Measurements from ENCODE around the gene SMAD3.
"Not testable (repeated sequence)": the region's sequence is repeated elsewhere in the genome, so short reads cannot be mapped to it uniquely, and the experiment has no call there.

Gene SMAD3

DNA sequence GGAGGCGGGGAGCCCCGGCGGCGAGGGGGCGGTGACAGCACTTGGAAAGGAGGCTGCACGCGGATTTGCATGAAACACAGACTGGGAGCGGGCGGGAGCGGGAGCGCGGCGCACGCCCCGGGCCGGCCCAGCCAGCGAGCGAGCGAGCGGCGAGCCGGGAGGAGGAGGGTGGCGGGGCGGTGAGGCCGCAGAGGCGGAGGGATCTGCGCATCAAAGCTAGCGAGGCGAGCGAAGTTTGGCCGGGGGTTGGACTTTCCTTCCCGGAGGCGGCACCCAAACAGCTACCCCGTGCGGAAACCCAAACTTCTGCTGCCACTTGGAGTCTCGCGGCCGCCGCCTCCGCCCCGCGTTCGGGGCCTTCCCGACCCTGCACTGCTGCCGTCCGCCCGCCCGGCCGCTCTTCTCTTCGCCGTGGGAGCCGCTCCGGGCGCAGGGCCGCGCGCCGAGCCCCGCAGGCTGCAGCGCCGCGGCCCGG is at the start of gene SMAD3:
Gene SMAD3, plus strand, starts transcription at position 72 of the 475 bp plus-strand sequence. CDS start 553 bp downstream, outside the sequence.
- DNase-seq, result peak in 44 of 51 donors; percentile 19 to 89 (median 72)

DNA sequence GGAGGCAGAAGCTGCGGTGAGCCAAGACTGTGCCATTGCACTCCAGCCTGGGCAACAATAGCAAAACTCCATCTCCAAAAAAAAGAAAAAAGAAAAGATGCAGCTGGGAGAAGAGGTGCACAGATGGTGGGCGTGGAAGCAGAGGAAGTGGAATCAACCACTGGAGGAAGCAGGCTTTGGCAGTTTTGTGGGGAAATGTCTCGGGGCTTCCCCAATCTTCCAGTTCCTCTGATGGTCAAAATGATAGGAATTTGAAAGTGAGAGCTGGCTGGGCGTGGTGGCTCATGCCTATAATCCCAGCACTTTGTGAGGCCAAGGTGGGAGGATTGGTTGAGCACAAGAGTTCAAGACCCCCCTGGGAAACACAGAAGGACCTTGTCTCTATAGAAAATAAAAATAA is 48.1 kb upstream of the SMAD3 start:
- no peak for DNase-seq

DNA sequence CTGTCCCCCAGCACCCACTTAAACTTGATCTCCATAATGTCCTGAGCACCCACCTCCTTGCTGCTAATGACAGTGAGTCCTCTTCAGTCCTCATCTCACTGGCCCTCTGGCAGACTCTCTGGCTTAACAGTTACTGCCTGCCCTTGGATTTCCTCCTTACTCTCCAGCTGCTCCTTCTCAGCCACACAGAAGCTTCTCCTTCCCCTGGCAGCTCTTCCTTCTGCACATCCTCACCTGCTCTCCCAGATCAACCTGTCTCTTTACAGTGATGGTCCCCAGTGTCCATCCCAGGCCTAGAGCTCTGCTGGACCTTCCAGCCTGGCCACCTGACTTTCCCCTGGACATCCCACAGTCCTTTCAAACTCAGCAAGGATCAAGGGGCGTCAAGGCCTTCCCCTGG is 47.4 kb upstream of the SMAD3 start:
- DNase-seq, result no peak

DNA sequence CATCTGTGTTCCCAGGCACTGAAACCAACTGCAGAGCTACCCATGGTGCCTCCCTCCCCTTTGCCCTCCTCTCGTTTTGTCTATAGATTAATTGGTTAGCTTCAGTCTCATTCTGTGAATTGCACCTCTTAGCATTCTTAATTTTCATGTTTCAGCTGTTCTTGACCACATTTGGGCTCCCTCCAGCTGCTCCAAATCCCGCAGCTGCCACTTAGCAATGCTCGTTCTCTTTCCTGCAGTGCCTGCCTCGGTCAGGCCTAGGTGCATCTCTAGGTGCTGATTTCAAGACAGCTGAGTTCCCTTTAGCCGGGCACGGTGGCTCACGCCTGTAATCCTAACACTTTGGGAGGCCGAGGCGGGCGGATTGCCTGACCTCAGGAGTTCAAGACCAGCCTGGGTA is 47.0 kb upstream of the SMAD3 start:
- no peak for DNase-seq

DNA sequence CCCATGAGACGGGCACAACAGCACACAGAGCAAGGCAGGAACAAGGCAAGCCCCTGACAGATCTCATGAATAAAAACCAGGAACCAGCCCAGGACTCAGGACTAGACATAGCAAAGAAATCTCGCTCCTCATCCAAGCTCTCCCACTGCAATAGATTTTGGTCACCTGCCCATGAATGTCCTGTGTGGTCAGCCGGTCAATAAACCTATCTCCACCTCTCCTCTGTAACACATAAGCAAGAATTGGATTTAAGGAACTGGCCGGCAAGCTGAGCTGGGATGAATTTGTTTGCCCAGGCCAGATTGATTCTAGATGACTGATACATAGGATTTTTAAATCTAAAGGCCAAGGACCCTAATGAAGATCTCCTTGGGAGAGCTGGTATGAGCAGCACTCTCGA is 46.3 kb upstream of the SMAD3 start:
- no peak for DNase-seq

DNA sequence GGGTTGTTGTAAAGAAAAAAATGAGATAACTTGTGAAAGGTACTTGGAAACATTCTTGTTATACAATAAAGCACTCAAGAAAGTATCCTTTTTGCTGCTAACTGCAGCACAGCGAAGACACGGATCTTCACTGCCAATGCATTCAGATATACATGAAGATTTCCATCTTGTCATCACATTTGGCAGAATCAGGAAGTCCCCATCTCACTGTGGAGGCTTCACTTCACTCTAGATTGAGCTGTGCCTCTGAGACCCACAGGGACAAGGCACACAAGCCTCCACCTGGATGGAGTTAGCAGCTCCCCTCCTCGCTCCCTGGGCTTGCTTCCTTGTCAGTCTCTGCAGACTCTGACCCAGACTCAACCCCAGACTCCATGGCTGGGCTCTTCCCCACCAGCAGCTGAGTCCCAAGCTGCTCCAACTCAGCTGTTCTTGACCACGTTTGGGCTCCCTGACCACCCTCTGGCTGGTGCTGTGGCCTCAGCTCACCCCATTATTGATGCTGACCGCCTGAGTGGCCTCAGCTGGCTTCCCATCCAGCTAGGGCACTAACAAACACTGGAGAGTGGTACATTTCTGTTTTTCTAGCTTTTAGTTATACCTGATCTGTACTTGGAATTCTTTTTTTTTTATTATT is 45.4 kb upstream of the SMAD3 start:
- no peak for DNase-seq

DNA sequence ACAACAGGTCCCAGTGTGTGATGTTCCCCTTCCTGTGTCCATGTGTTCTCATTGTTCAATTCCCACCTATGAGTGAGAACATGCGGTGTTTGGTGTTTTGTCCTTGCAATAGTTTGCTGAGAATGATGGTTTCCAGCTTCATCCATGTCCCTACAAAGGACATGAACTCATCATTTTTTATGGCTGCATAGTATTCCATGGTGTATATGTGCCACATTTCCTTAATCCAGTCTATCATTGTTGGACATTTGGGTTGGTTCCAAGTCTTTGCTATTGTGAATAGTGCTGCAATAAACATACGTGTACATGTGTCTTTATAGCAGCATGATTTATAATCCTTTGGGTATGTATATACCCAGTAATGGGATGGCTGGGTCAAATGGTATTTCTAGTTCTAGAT is 44.7 kb upstream of the SMAD3 start:
- not testable (repeated sequence) for DNase-seq

DNA sequence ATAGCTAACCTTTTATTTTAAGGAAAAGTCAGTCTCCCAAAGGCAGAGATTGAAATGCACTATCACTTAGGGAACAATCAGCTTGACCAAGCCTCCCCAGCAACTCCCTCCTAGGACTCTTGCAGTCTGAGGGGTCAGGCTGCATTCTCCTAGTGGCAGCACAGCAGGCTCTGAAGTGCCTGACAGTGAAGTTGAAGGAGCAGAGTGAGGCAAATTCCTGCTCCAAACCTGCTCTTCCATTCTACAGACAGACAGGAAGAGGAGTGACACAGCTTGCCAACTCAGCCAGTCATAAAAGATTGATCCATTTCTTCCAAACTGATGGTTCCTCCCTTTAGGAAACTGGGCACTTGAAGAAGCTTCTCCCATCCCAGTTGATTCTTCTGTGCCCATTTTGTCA is 43.9 kb upstream of the SMAD3 start:
- DNase-seq, result no peak

DNA sequence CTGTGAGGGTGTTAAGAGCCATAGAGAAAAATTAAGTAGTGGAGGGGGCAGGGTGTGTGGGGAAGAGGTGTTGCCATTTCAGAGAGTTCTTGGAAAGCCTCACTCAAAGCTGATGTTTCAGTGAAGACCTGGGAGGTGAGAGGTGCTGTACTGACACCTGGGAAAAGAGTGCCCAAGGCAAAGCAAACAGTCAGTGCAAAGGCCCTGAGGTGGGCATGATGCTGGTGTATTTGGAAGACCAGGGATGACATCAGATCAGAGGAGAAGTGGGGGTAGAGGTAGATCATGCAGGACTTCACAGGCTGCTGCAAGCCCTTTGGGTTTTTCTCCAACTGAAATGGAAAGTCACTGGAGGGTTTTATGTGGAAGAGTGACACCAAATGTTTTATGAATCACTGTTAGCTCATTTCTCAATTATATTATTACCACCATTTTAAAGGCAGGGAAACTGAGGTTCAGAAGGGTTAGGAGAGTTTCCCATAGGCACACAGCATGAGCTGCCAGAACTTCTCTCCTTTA is 42.8 kb upstream of the SMAD3 start:
- no peak for DNase-seq

DNA sequence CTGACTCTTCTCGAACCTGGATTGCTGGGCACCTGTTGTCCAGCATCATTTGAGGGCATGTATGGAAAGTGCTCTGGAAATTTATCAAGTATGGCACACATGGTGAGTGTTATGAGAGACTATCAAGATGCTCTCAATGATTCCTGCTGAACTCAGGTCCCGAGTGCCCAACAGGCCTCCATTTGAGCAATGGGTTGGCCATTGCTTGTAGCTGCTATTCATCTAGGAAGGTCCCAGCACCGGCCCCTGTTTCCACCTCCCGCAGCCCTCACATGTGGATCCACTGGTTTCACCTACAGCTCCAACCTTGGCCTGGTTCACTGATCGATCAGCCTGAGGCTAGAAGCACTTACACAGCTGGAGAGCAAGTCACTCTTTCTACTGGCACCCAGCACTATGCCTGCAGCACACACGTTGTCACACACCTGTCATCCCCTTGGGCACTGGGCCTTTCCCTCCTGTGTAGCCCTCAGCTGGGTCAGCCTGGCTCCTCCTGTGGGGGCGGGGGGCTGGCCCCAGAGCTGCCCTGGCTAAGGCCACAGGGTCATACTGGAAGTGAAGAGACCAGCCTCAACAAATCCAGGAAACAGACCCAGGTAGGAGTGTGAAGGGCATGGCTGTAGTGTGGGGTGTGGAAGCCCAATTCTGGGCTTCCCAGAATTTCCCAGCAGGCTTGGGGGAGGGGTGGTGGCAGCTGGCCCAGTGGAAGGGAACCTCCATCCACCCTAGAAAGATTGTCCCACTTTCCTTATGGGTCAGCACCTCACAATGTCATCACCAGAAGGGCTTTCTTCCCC is 41.7 kb upstream of the SMAD3 start:
- no peak for DNase-seq

DNA sequence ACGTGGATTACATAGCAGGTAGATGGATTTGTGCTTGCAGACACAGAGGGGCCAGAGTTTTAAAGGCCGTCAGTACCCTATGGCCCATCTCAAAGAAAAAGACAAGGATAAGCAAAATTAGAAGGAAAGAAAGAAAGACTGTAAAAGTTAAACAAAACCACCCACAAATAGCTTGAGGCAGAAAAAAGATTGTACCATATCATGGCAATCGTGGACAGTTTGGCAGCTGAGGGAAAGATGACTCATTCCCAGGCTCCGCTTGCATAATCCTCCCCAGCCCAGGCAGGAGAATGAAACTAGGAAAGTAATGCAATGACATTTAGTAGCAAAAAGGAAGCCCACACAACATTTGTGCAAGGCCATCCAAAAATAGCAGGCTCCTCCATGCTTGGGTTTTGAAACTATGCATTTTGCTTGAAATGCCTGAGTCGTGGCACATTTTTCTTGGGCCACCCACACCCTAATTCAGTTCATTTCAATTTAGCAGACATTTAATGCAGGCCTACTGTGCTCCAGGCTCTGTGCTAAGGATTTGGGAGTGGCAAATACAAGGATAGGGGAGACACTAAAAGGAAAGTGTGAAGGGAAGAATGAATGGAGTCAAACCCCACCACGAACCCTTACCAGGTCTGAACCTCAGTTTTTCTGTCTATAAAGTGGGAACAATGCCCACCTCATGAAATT is 40.9 kb upstream of the SMAD3 start:
- DNase-seq, result peak in 21 of 51 donors; percentile 3 to 78 (median 35)

DNA sequence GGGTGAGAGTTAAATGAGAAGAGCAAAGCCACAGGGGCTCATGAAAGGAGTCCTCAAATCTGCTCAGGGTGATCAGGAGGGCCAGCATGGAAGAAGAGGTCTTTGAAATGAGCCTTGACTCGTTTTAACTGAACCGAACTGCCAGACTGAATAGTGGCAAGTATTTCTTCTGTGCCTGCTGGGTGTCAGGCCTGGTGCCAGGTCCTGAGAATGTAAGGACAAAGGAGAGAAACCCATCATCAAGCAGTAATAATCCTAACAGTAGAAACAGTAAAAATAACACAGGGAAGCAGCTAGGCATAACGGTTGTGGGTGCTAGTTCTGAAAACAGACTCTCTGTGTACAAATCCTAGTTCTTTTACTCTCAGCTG is 40.4 kb upstream of the SMAD3 start:
- DNase-seq, result no peak

DNA sequence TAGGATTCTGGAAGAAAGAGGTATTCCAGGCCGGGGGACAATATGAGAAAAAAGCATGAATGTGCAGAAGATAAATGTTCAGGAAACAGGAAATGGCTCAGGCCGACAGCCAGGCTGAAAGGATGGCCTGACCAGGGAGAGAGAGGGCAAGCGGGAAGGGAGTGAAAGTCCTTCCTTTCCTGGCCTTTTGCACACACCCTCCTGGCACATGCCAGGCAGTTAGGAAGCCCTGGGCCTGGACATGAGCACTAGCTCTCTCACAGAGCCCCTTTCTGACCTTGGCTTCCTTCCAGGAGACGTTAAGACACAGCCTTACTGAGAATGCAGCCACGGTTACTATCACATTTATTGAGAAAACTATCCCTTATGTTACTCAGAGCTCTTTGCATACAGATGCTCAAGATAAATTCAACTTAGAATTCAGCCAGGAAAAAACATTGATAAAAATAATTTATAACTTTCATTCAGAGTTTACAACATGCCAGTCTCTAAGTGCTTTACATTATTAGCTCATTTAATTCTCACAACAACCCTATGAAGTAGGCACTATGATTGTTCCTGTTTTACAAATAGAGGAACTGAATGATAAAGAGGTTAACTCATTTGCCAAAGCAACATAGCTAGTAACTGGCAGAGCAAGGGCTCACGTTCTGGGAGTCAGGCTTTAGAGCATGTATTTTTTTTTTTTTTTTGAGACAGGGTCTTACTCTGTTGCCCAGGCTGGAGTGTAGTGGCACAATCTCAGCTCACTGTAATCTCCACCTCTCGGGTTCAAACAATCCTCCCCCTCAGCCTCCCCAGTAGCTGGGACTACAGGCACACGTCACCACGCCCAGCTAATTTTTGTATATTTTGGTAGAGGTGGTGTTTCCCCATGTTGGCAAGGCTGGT is 39.4 kb upstream of the SMAD3 start:
- no peak for DNase-seq

DNA sequence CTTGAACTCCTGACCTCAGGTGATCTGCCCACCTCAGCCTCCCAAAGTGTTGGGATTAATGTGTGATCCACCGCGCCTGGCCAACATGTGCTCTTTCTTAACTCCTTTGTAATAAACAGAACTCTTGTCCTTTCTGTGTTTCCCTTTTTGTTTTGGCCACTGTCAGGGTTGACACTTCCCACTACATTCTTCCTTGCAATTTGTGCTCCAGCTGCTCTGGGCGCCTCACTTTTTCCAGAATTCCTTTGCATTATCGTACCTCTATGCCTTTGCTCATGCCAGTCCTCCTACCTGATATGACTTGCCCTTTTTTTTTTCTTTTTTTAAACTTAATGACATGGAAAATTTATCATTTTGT is 38.8 kb upstream of the SMAD3 start:
- DNase-seq, result no peak

DNA sequence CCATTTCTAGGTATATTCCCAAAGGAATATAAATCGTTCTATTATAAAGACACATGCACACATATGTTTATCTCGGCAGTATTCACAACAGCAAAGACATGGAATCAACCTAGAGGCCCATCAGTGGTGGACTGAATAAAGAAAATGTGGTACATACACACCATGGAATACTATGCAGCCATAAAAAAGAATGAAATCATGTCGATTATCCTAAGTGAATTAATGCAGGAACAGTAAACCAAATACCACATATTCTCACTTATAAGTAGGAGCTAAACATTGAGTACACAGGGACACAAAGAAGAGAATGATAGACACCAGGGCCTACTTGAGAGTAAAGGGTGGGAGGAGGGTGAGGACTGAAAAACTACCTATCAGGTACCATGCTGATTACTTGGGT is 37.0 kb upstream of the SMAD3 start:
- DNase-seq, result not testable (repeated sequence)

DNA sequence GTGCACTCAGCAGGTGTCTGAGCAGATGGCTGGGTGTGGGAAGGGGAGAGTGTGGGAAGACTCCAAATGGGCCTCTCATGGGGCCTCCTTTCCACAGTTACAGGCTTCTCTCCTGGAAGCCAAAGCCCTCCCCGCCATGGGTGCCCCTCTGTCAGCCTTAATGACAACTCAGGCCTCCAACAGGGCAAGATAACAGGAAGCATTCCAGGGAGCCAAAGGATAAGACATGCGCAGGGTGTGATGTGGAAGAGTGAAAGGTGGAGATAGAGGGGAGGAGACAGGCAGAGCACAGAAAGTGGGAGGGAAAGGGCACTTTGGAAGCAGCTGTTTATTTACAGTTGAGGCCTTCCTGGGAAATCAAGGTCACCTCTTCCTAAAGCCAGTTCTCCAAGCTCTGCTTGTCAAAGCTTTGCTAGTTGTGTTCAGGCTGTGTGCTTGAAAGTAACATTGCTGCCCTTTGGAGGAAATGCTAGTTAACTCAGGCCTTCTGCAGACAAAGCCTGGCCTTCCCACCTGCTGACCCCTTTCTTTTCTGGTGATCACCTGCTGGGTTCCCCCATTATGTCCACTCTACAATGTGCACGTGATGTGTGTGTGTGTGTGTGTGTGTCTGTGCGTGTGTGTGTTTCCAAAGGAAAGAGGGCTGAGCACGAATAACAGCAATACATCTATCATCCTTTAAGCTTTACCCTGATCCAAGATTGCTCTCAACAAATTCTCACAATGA is 35.2 kb upstream of the SMAD3 start:
- no peak for DNase-seq

DNA sequence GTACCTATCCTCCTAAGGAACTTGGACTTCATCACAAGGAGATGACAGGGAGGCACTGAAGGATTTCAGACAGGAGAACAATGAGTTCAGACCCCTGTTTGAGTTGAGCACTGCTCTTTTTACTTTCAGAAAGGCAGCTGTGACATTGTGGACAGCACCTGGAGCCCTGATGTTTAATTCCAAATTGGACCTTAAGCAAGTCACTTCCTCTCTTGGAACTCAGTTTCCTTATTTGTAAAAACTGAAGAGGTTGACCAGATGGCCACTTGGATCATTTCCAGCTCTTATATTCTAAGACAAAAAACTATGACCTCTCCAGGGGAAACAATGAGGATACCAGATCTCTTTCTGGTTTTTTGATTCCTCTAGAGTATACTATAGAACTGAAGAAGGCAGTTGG is 34.1 kb upstream of the SMAD3 start:
- no peak for DNase-seq

DNA sequence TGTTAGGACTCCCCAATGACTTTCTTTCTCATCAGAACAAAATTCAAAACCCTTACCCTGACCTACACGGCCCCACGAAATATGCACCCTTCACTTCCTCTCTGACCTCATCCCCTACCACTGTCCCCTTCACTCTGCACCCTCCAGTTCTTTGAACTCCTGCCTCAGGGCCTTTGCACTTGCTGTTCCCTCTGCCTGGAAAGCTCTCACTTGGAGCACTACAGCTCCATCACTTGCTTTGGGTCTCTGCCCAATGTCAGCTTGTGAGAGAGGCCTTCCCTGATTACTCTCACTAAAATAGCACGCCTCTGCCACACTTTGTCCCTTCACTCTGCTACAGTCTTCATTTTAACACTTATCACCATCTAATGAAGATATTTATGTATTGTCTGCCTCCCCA is 32.8 kb upstream of the SMAD3 start:
- no peak for DNase-seq

DNA sequence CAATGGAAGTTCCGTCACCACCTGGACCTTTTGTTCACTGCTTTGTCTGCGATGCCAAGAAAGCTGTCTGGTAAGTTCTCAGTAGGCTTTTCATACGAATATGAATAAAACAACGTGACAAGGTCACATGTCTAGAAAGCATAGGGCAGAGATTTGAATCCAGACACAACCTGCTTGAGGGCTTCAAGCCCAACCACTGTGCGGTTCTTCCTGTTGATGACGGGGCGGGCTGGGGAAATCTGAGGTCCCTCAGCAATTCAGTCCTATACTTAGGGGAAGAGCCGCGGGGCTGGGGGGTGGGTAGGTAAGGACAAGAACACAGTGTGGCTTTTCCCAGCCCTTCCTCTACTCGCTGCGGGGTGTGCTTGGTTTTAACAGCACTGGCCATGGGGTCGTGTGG is 32.4 kb upstream of the SMAD3 start:
- no peak for DNase-seq

DNA sequence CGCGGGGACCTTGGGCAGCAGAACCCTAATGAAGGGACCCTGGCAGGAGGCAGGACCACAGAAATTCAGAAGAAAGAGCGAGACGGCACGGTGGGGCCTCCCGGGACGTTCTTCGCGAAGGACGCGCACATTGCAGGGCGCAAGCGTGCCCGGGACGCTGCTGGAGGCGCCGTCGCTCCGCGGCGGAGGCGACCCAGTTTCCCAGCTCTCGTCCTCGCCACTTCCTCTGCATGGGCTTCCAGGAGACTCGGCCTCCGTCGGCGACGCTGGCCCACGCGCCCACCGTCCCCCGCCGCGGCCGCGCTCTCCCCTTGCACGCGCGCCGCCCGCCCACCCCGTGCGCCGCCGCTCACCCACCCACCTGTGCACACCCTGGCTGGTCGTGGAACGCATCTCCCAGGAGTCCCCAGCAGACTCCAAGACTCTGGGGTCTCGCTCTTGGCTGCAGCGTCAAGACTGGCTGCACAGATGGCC is 31.8 kb upstream of the SMAD3 start:
- peak in 5 of 51 donors; percentile 8 to 19 (median 15) for DNase-seq

DNA sequence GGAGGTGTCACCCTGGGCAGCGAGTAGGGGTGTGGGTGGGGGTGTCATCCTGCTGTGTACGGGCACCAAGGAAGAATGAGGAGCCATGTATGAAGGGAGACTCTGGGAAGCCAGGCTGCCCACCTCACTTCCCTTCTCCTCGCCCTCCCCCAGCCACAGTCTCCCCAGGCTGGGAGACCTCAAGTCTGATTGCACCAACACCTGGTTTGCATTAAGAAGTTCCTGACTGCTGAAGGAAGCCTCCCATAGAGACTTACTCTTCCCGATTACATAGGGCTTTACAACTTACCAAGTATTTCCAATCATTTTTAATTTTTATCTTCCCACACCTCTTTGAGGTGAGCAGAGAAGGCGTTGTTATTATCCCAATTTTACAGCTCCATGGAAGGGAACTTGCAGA is 29.5 kb upstream of the SMAD3 start:
- no peak for DNase-seq

Data from hypothalamus (tissue), 51 donors.